ENCODE measurements around the gene TAP1.
"Not testable (repeated sequence)": the region's sequence is repeated elsewhere in the genome, so short reads cannot be mapped to it uniquely, and the experiment has no call there.

Gene TAP1

GRCh38 chr6:32886681-32887383 lies 33.3 kb upstream of the TAP1 start:
- Histone ChIP-seq H3K36me3 (replicated peaks; ENCODE audit: low read depth, low read length) (no peaks in the 10 kb centered on the region), H3K79me2 (ENCODE audit: low read length) (no peaks in the 10 kb centered on the region), H3K27me3 (ENCODE audit: low read depth, low read length) (no peaks in the 10 kb centered on the region), H4K20me1 (ENCODE audit: insufficient read depth, low read length) (no peaks in the 10 kb centered on the region), H3K9me3 (ENCODE audit: insufficient read depth, low read length) (no peaks in the 10 kb centered on the region), H3K4me3 (ENCODE audit: low read length) (no peak overlapping the region), H3K4me2 (ENCODE audit: low read length) (no peak overlapping the region), H2AFZ (ENCODE audit: low read depth, low read length) (no peak overlapping the region), H3K27ac (ENCODE audit: low read length) (no peak overlapping the region), H3K9ac (ENCODE audit: low read length) (no peak overlapping the region), H3K4me1 (ENCODE audit: low read length) (peaks cover 11% of the 10 kb centered on the region)
- TF ChIP-seq EZH2phosphoT487 (IDR thresholded peaks at IDR 0.05; ENCODE audit: low read depth) (no peak), CTCF (IDR thresholded peaks at IDR 0.05; ENCODE audit: low read depth, low read length) (no peak)

- Histone ChIP-seq H3K4me3 (ENCODE audit: low read length) (no peak overlapping the region), H3K27me3 (ENCODE audit: low read depth, low read length) (no peaks in the 10 kb centered on the region), H3K36me3 (replicated peaks; ENCODE audit: low read depth, low read length) (no peaks in the 10 kb centered on the region), H3K27ac (ENCODE audit: low read length) (no peak overlapping the region), H3K9me3 (ENCODE audit: insufficient read depth, low read length) (no peaks in the 10 kb centered on the region), H3K9ac (ENCODE audit: low read length) (no peak overlapping the region), H2AFZ (ENCODE audit: low read depth, low read length) (no peak overlapping the region), H4K20me1 (ENCODE audit: insufficient read depth, low read length) (no peaks in the 10 kb centered on the region), H3K4me1 (ENCODE audit: low read length) (peaks cover 7% of the 10 kb centered on the region), H3K79me2 (ENCODE audit: low read length) (no peaks in the 10 kb centered on the region), H3K4me2 (ENCODE audit: low read length) (peak overlapping the region; percentile 32; the same call in 1 of the 2 replicates)
- peak; percentile 54 for TF ChIP-seq CTCF (IDR thresholded peaks at IDR 0.05; ENCODE audit: low read depth, low read length)
- no peak for TF ChIP-seq EZH2phosphoT487 (IDR thresholded peaks at IDR 0.05; ENCODE audit: low read depth)
These were observed 32.3 kb upstream of the TAP1 start for GRCh38 chr6:32885698-32886286.

GRCh38 chr6:32883789-32884188 lies 30.3 kb upstream of the TAP1 start:
- no peaks in the 10 kb centered on the region for H3K27me3 ChIP-seq (ENCODE audit: low read depth, low read length)
- H4K20me1 ChIP-seq (ENCODE audit: insufficient read depth, low read length), result no peaks in the 10 kb centered on the region
- H3K4me2 ChIP-seq (ENCODE audit: low read length), result no peak overlapping the region
- H3K9me3 ChIP-seq (ENCODE audit: insufficient read depth, low read length), result no peaks in the 10 kb centered on the region
- H3K79me2 ChIP-seq (ENCODE audit: low read length), result no peaks in the 10 kb centered on the region
- no peaks in the 10 kb centered on the region for H3K36me3 ChIP-seq (replicated peaks; ENCODE audit: low read depth, low read length)
- H3K9ac ChIP-seq (ENCODE audit: low read length), result no peak overlapping the region
- H3K4me1 ChIP-seq (ENCODE audit: low read length), result peaks cover 3% of the 10 kb centered on the region
- no peak overlapping the region for H3K4me3 ChIP-seq (ENCODE audit: low read length)
- H3K27ac ChIP-seq (ENCODE audit: low read length), result no peak overlapping the region
- no peak for TF ChIP-seq CTCF (IDR thresholded peaks at IDR 0.05; ENCODE audit: low read depth, low read length)
- H2AFZ ChIP-seq (ENCODE audit: low read depth, low read length), result peak overlapping the region; percentile 17; the same call in 1 of the 2 replicates

GRCh38 chr6:32882879-32883250 lies 29.4 kb upstream of the TAP1 start:
- Histone ChIP-seq H3K27me3 (ENCODE audit: low read depth, low read length) (no peaks in the 10 kb centered on the region), H2AFZ (ENCODE audit: low read depth, low read length) (no peak overlapping the region), H3K9me3 (ENCODE audit: insufficient read depth, low read length) (no peaks in the 10 kb centered on the region), H3K4me3 (ENCODE audit: low read length) (no peak overlapping the region), H3K4me2 (ENCODE audit: low read length) (no peak overlapping the region), H3K79me2 (ENCODE audit: low read length) (no peaks in the 10 kb centered on the region), H3K9ac (ENCODE audit: low read length) (no peak overlapping the region), H3K36me3 (replicated peaks; ENCODE audit: low read depth, low read length) (no peaks in the 10 kb centered on the region), H4K20me1 (ENCODE audit: insufficient read depth, low read length) (no peaks in the 10 kb centered on the region), H3K27ac (ENCODE audit: low read length) (no peak overlapping the region), H3K4me1 (ENCODE audit: low read length) (peaks cover 3% of the 10 kb centered on the region)
- no peak for TF ChIP-seq CTCF (IDR thresholded peaks at IDR 0.05; ENCODE audit: low read depth, low read length)
- TF ChIP-seq EZH2phosphoT487 (IDR thresholded peaks at IDR 0.05; ENCODE audit: low read depth), result no peak

GRCh38 chr6:32880962-32881361 lies 27.5 kb upstream of the TAP1 start:
- not testable (repeated sequence) for H3K9ac ChIP-seq (ENCODE audit: low read length); H3K36me3 ChIP-seq (replicated peaks; ENCODE audit: low read depth, low read length)
- peaks cover 10% of the 10 kb centered on the region for H3K4me1 ChIP-seq (ENCODE audit: low read length)

More at GRCh38 chr6:32880962-32881361, 27.5 kb upstream of the TAP1 start:
- H3K4me3 ChIP-seq (ENCODE audit: low read length); H3K79me2 ChIP-seq (ENCODE audit: low read length); H2AFZ ChIP-seq (ENCODE audit: low read depth, low read length); H3K4me2 ChIP-seq (ENCODE audit: low read length); H4K20me1 ChIP-seq (ENCODE audit: insufficient read depth, low read length); H3K27me3 ChIP-seq (ENCODE audit: low read depth, low read length); H3K9me3 ChIP-seq (ENCODE audit: insufficient read depth, low read length); H3K27ac ChIP-seq (ENCODE audit: low read length): not testable (repeated sequence)
